ENCODE data around the gene SLC25A21.

DNA sequence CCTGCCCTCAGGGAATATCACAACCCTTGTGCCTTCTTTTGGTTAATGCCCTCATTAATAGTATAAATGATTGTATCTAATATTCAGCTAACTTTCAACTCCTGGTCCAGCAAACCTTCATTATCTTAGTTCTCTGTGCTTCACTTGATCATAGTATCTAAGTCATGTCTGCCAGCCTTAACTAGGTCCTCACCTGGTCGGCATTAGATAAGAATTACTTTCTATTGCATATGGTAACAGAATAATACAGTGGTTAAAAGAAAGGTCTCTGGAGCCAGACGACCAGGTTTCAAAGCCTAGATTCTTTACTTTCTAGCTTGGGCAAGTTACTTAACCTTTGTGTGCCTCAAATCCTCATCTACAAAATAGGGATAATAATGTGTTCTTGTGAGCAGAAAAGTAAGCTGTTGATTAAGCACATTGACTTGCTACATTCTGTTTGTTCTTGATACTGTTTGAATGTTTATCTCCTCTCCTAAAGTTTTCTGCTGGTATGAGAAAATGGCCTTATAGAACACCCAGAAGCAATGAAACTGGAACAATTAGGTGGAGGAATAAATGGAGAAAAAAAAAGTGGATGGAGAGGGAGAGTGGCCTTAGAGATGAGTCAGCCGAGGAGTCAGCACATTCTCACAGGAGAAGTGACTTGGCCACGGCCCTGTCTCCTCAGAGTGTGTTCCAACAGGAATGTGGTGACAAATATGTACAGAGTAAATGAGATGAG is 176.1 kb downstream of the SLC25A21 start:
- TF ChIP-seq, protein P1, sequence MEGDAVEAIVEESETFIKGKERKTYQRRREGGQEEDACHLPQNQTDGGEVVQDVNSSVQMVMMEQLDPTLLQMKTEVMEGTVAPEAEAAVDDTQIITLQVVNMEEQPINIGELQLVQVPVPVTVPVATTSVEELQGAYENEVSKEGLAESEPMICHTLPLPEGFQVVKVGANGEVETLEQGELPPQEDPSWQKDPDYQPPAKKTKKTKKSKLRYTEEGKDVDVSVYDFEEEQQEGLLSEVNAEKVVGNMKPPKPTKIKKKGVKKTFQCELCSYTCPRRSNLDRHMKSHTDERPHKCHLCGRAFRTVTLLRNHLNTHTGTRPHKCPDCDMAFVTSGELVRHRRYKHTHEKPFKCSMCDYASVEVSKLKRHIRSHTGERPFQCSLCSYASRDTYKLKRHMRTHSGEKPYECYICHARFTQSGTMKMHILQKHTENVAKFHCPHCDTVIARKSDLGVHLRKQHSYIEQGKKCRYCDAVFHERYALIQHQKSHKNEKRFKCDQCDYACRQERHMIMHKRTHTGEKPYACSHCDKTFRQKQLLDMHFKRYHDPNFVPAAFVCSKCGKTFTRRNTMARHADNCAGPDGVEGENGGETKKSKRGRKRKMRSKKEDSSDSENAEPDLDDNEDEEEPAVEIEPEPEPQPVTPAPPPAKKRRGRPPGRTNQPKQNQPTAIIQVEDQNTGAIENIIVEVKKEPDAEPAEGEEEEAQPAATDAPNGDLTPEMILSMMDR (conservative IDR thresholded peaks at IDR 0.05; ENCODE audit: low read depth in 2 of 2), result no peak
- no peak for TF ChIP-seq JUNB (IDR thresholded peaks at IDR 0.05; ENCODE audit: unreplicated experiment)
- no peak for TF ChIP-seq POLR2AphosphoS5 (IDR thresholded peaks at IDR 0.05; ENCODE audit: low read depth)
- no peak for TF ChIP-seq CREB1 (CRISPR knock-in tag; IDR thresholded peaks at IDR 0.05; ENCODE audit: low read depth)
- TF ChIP-seq, protein P2, sequence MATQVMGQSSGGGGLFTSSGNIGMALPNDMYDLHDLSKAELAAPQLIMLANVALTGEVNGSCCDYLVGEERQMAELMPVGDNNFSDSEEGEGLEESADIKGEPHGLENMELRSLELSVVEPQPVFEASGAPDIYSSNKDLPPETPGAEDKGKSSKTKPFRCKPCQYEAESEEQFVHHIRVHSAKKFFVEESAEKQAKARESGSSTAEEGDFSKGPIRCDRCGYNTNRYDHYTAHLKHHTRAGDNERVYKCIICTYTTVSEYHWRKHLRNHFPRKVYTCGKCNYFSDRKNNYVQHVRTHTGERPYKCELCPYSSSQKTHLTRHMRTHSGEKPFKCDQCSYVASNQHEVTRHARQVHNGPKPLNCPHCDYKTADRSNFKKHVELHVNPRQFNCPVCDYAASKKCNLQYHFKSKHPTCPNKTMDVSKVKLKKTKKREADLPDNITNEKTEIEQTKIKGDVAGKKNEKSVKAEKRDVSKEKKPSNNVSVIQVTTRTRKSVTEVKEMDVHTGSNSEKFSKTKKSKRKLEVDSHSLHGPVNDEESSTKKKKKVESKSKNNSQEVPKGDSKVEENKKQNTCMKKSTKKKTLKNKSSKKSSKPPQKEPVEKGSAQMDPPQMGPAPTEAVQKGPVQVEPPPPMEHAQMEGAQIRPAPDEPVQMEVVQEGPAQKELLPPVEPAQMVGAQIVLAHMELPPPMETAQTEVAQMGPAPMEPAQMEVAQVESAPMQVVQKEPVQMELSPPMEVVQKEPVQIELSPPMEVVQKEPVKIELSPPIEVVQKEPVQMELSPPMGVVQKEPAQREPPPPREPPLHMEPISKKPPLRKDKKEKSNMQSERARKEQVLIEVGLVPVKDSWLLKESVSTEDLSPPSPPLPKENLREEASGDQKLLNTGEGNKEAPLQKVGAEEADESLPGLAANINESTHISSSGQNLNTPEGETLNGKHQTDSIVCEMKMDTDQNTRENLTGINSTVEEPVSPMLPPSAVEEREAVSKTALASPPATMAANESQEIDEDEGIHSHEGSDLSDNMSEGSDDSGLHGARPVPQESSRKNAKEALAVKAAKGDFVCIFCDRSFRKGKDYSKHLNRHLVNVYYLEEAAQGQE (IDR thresholded peaks at IDR 0.05; ENCODE audit: unreplicated experiment), result no peak
- TF ChIP-seq EZH2phosphoT487 (IDR thresholded peaks at IDR 0.05; ENCODE audit: unreplicated experiment), result no peak
- TF ChIP-seq EZH2 (IDR thresholded peaks at IDR 0.05; ENCODE audit: low read depth, unreplicated experiment), result no peak
- TF ChIP-seq ZNF114 (CRISPR knock-in tag; IDR thresholded peaks at IDR 0.05), result no peak
- TF ChIP-seq ZNF331 (CRISPR knock-in tag; IDR thresholded peaks at IDR 0.05; ENCODE audit: low read depth), result no peak
- TF ChIP-seq, protein P3, sequence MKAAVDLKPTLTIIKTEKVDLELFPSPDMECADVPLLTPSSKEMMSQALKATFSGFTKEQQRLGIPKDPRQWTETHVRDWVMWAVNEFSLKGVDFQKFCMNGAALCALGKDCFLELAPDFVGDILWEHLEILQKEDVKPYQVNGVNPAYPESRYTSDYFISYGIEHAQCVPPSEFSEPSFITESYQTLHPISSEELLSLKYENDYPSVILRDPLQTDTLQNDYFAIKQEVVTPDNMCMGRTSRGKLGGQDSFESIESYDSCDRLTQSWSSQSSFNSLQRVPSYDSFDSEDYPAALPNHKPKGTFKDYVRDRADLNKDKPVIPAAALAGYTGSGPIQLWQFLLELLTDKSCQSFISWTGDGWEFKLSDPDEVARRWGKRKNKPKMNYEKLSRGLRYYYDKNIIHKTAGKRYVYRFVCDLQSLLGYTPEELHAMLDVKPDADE (IDR thresholded peaks at IDR 0.05), result no peak
- TF ChIP-seq STAT1 (IDR thresholded peaks at IDR 0.05; ENCODE audit: unreplicated experiment), result no peak
- TF ChIP-seq, protein P4, sequence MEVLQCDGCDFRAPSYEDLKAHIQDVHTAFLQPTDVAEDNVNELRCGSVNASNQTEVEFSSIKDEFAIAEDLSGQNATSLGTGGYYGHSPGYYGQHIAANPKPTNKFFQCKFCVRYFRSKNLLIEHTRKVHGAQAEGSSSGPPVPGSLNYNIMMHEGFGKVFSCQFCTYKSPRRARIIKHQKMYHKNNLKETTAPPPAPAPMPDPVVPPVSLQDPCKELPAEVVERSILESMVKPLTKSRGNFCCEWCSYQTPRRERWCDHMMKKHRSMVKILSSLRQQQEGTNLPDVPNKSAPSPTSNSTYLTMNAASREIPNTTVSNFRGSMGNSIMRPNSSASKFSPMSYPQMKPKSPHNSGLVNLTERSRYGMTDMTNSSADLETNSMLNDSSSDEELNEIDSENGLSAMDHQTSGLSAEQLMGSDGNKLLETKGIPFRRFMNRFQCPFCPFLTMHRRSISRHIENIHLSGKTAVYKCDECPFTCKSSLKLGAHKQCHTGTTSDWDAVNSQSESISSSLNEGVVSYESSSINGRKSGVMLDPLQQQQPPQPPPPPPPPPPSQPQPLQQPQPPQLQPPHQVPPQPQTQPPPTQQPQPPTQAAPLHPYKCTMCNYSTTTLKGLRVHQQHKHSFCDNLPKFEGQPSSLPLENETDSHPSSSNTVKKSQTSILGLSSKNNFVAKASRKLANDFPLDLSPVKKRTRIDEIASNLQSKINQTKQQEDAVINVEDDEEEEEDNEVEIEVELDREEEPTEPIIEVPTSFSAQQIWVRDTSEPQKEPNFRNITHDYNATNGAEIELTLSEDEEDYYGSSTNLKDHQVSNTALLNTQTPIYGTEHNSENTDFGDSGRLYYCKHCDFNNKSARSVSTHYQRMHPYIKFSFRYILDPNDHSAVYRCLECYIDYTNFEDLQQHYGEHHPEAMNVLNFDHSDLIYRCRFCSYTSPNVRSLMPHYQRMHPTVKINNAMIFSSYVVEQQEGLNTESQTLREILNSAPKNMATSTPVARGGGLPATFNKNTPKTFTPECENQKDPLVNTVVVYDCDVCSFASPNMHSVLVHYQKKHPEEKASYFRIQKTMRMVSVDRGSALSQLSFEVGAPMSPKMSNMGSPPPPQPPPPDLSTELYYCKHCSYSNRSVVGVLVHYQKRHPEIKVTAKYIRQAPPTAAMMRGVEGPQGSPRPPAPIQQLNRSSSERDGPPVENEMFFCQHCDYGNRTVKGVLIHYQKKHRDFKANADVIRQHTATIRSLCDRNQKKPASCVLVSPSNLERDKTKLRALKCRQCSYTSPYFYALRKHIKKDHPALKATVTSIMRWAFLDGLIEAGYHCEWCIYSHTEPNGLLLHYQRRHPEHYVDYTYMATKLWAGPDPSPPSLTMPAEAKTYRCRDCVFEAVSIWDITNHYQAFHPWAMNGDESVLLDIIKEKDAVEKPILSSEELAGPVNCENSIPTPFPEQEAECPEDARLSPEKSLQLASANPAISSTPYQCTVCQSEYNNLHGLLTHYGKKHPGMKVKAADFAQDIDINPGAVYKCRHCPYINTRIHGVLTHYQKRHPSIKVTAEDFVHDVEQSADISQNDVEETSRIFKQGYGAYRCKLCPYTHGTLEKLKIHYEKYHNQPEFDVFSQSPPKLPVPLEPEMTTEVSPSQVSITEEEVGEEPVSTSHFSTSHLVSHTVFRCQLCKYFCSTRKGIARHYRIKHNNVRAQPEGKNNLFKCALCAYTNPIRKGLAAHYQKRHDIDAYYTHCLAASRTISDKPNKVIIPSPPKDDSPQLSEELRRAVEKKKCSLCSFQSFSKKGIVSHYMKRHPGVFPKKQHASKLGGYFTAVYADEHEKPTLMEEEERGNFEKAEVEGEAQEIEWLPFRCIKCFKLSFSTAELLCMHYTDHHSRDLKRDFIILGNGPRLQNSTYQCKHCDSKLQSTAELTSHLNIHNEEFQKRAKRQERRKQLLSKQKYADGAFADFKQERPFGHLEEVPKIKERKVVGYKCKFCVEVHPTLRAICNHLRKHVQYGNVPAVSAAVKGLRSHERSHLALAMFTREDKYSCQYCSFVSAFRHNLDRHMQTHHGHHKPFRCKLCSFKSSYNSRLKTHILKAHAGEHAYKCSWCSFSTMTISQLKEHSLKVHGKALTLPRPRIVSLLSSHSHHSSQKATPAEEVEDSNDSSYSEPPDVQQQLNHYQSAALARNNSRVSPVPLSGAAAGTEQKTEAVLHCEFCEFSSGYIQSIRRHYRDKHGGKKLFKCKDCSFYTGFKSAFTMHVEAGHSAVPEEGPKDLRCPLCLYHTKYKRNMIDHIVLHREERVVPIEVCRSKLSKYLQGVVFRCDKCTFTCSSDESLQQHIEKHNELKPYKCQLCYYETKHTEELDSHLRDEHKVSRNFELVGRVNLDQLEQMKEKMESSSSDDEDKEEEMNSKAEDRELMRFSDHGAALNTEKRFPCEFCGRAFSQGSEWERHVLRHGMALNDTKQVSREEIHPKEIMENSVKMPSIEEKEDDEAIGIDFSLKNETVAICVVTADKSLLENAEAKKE (CRISPR knock-in tag; IDR thresholded peaks at IDR 0.05), result no peak

Measured in GM23338 (cell line).